ENCODE data around the gene ARL13B. TPM values are rescaled to one million over a fixed set of nuclear protein-coding genes. Genes with fewer than 3 reads are reported as not detected.
"Not testable (repeated sequence)": the region's sequence is repeated elsewhere in the genome, so short reads cannot be mapped to it uniquely, and the experiment has no call there.

ARL13B gene
- total RNA-seq = 1 to 10 TPM in 3 of 4 donors, under 1 TPM in 1; 0.80 to 4.9 (median 3.6) TPM

- in situ Hi-C loops (cut with MboI; ENCODE audit: low pct_ligation_motif_present in 1 of 4, low pct_unique_long_range_greater_than_20kb in 1 of 4, low sequenced_read_pairs in 3 of 4) = loop anchor here in 1 of 4 donors (10.0 kb wide), 1 partner anchor 85 kb away; the partner anchor contains the start of genes DHFR2 and NSUN3
- Histone ChIP-seq H3K36me3 (no peaks in the 10 kb centered on the region), H3K4me3 (peak within 1 kb of the TSS; percentile 73 to 91 (median 82)), H3K9me3 (no peaks in the 10 kb centered on the region), H3K27me3 (no peaks in the 10 kb centered on the region), H3K27ac (peak within 1 kb of the TSS; percentile 90 to 96 (median 94)), H3K4me1 (peaks cover 0 to 16% (median 14%) of the 10 kb centered on the region in 4 donors)
- TF ChIP-seq POLR2AphosphoS5 (IDR thresholded peaks at IDR 0.05) (peak; percentile 86 to 90 (median 88)), EP300 (IDR thresholded peaks at IDR 0.05; ENCODE audit: low read depth) (no peak), POLR2A (IDR thresholded peaks at IDR 0.05) (peak; percentile 79), CTCF (IDR thresholded peaks at IDR 0.05) (no peak)
- WGBS, 2 donors (ENCODE audit: low coverage in 1 of 2) = 0% methylated on average over 1 to 66 of the region's 66 CpGs
- intact Hi-C loops (cut with DNase I; ENCODE audit: low total_unique reads) = no loop called here
- DNase-seq = peak; percentile 98
Measured at GRCh38 chr3:93979850-93980676, at the start of gene ARL13B. ARL13B (plus strand) TSS chr3:93980155; CDS start chr3:93980424, 269 bp downstream.

GRCh38 chr3:93931597-93932229 lies 48.2 kb upstream of the ARL13B start:
- Histone ChIP-seq H3K4me3 (no peak overlapping the region), H3K27me3 (no peaks in the 10 kb centered on the region), H3K36me3 (no peaks in the 10 kb centered on the region), H3K4me1 (no peaks in the 10 kb centered on the region), H3K9me3 (no peaks in the 10 kb centered on the region), H3K27ac (no peak overlapping the region)
- intact Hi-C loops (cut with DNase I; ENCODE audit: low total_unique reads) = no loop called here
- 87 to 89% methylated on average over 4 to 5 of the region's 5 CpGs for WGBS, 2 donors (ENCODE audit: low coverage in 1 of 2)
- DNase-seq = no peak
- no peak for TF ChIP-seq CTCF (IDR thresholded peaks at IDR 0.05)
- TF ChIP-seq POLR2AphosphoS5 (IDR thresholded peaks at IDR 0.05) = no peak
- TF ChIP-seq POLR2A (IDR thresholded peaks at IDR 0.05) = no peak
- no peak for TF ChIP-seq EP300 (IDR thresholded peaks at IDR 0.05; ENCODE audit: low read depth)
- in situ Hi-C loops (cut with MboI; ENCODE audit: low pct_ligation_motif_present in 1 of 4, low pct_unique_long_range_greater_than_20kb in 1 of 4, low sequenced_read_pairs in 3 of 4) = no loop called here

- no peak for DNase-seq
- H3K36me3 ChIP-seq = no peaks in the 10 kb centered on the region
- no peaks in the 10 kb centered on the region for H3K9me3 ChIP-seq
- TF ChIP-seq POLR2AphosphoS5 (IDR thresholded peaks at IDR 0.05) = no peak
- TF ChIP-seq POLR2A (IDR thresholded peaks at IDR 0.05) = no peak
- no peak for TF ChIP-seq CTCF (IDR thresholded peaks at IDR 0.05)
- intact Hi-C loops (cut with DNase I; ENCODE audit: low total_unique reads) (no loop called here), in situ Hi-C loops (cut with MboI; ENCODE audit: low pct_ligation_motif_present in 1 of 4, low pct_unique_long_range_greater_than_20kb in 1 of 4, low sequenced_read_pairs in 3 of 4) (no loop called here)
- whole genome bisulfite sequencing, 2 donors (ENCODE audit: low coverage in 1 of 2) = 52 to 59% methylated on average over 5 of the region's 5 CpGs
- no peaks in the 10 kb centered on the region for H3K4me1 ChIP-seq
- H3K27ac ChIP-seq = no peak overlapping the region
- no peak overlapping the region for H3K4me3 ChIP-seq
- H3K27me3 ChIP-seq = no peaks in the 10 kb centered on the region
Measured at GRCh38 chr3:93934366-93935046, 45.4 kb upstream of the ARL13B start.

- intact Hi-C loops (cut with DNase I; ENCODE audit: low total_unique reads) = no loop called here
- in situ Hi-C loops (cut with MboI; ENCODE audit: low pct_ligation_motif_present in 1 of 4, low pct_unique_long_range_greater_than_20kb in 1 of 4, low sequenced_read_pairs in 3 of 4) = no loop called here
- DNase-seq = no peak
- no peak overlapping the region for H3K27ac ChIP-seq
- H3K4me3 ChIP-seq = no peak overlapping the region
- no peaks in the 10 kb centered on the region for H3K9me3 ChIP-seq
- 78 to 83% methylated on average over 1 of the region's 1 CpG for WGBS, 2 donors (ENCODE audit: low coverage in 1 of 2)
- TF ChIP-seq POLR2AphosphoS5 (IDR thresholded peaks at IDR 0.05) (no peak), EP300 (IDR thresholded peaks at IDR 0.05; ENCODE audit: low read depth) (no peak), CTCF (IDR thresholded peaks at IDR 0.05) (no peak), POLR2A (IDR thresholded peaks at IDR 0.05) (no peak)
- H3K27me3 ChIP-seq = no peaks in the 10 kb centered on the region
- H3K36me3 ChIP-seq = no peaks in the 10 kb centered on the region
- no peaks in the 10 kb centered on the region for H3K4me1 ChIP-seq
Measured at GRCh38 chr3:93936549-93936948, 43.4 kb upstream of the ARL13B start.

GRCh38 chr3:93937485-93937884 lies 42.5 kb upstream of the ARL13B start:
- H3K27me3 ChIP-seq; H3K4me3 ChIP-seq; H3K9me3 ChIP-seq; intact Hi-C loops (cut with DNase I; ENCODE audit: low total_unique reads); H3K36me3 ChIP-seq; H3K27ac ChIP-seq; in situ Hi-C loops (cut with MboI; ENCODE audit: low pct_ligation_motif_present in 1 of 4, low pct_unique_long_range_greater_than_20kb in 1 of 4, low sequenced_read_pairs in 3 of 4); H3K4me1 ChIP-seq; DNase-seq: not testable (repeated sequence)
- WGBS, 2 donors (ENCODE audit: low coverage in 1 of 2) = 79 to 91% methylated on average over 6 of the region's 6 CpGs

- H3K4me3 ChIP-seq; in situ Hi-C loops (cut with MboI; ENCODE audit: low pct_ligation_motif_present in 1 of 4, low pct_unique_long_range_greater_than_20kb in 1 of 4, low sequenced_read_pairs in 3 of 4); H3K4me1 ChIP-seq; DNase-seq; intact Hi-C loops (cut with DNase I; ENCODE audit: low total_unique reads); H3K36me3 ChIP-seq; H3K27ac ChIP-seq; H3K9me3 ChIP-seq; H3K27me3 ChIP-seq: not testable (repeated sequence)
- 93% methylated on average over 8 of the region's 8 CpGs; no CpG with 5 or more reads in 1 of the 2 donors for WGBS, 2 donors (ENCODE audit: low coverage in 1 of 2)
Measured at GRCh38 chr3:93949958-93950357, 30.0 kb upstream of the ARL13B start.

Measured in transverse colon (tissue), 4 donors.